ENCODE data around the gene RGMB. TPM values are rescaled to one million over a fixed set of nuclear protein-coding genes. Genes with fewer than 3 reads are reported as not detected.

RGMB gene
- total RNA-seq, 1 donor from 2014 or later: 6.8 TPM

DNA sequence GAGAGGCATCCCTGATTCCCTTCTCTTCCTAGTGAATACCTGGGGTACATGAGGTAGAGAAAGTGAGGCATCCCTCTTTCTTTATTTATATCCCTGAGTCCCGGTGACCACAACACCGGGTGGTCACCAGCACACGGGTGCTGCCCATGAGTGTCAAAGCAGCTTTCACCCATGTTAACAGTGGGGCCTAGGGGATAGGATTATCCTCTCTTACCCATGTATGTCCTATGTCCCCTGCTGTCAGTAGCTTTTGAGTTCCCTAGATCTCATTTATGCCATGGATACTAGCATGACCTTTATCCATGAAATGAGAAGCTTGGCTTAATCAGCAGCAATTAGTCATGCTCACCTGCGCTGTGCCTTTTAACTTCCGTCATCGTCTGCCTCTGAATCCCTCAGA is 71.4 kb downstream of the RGMB start:
- TF ChIP-seq, protein P1, sequence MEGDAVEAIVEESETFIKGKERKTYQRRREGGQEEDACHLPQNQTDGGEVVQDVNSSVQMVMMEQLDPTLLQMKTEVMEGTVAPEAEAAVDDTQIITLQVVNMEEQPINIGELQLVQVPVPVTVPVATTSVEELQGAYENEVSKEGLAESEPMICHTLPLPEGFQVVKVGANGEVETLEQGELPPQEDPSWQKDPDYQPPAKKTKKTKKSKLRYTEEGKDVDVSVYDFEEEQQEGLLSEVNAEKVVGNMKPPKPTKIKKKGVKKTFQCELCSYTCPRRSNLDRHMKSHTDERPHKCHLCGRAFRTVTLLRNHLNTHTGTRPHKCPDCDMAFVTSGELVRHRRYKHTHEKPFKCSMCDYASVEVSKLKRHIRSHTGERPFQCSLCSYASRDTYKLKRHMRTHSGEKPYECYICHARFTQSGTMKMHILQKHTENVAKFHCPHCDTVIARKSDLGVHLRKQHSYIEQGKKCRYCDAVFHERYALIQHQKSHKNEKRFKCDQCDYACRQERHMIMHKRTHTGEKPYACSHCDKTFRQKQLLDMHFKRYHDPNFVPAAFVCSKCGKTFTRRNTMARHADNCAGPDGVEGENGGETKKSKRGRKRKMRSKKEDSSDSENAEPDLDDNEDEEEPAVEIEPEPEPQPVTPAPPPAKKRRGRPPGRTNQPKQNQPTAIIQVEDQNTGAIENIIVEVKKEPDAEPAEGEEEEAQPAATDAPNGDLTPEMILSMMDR (IDR thresholded peaks at IDR 0.05; ENCODE audit: insufficient read depth, low read length, severe bottlenecking): no peak
- Histone ChIP-seq H3K27me3 (ENCODE audit: control insufficient read depth, insufficient read depth, low read length) (no peaks in the 10 kb centered on the region), H3K36me3 (ENCODE audit: control insufficient read depth, insufficient read depth, low read length) (no peaks in the 10 kb centered on the region), H3K4me3 (ENCODE audit: low read depth, low read length) (no peak overlapping the region)
- no peak for DNase-seq (ENCODE audit: low read depth)
- no peak for FAIRE-seq

DNA sequence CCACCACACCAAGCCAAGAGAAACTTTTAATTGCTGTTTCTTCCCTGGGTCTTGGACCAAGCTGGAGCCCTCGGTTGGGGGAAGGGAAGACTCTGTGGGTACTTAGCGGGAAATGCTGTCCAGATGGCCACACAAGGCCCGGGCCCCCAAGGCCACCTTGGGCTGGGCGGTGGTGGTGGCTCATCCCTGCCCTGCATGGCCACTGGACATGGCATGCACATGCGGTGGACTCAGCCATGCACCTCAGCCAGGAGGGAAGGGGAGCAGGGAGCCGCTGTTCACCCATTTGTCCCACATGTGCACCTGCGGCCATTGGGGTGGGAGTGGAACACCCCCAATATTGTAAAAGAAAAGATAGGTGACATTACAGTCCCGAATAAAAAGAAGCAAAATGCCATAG is 72.4 kb downstream of the RGMB start:
- Histone ChIP-seq H3K4me3 (ENCODE audit: low read depth, low read length) (no peak overlapping the region), H3K36me3 (ENCODE audit: control insufficient read depth, insufficient read depth, low read length) (no peaks in the 10 kb centered on the region), H3K27me3 (ENCODE audit: control insufficient read depth, insufficient read depth, low read length) (no peaks in the 10 kb centered on the region)
- DNase-seq (ENCODE audit: low read depth) (no peak), FAIRE-seq (peak; percentile 70)
- TF ChIP-seq, protein P1 (IDR thresholded peaks at IDR 0.05; ENCODE audit: insufficient read depth, low read length, severe bottlenecking): no peak

Other genes starting within 250 kb of the RGMB start
- gene CHD1, start 155.3 kb downstream of the RGMB start, total RNA-seq: 42.0 and 50.5 TPM in 2 replicates